Astrocyte of the hippocampus (primary cell): ENCODE results near the gene ZNF586.
"Not testable (repeated sequence)": the region's sequence is repeated elsewhere in the genome, so short reads cannot be mapped to it uniquely, and the experiment has no call there.

Source experiments
- DNase-seq: peaks from one replicate; pipeline ENCODE4 v3.0.0; 2011; ENCODE audit warnings: low read depth, low spot score

Gene ZNF586

DNA sequence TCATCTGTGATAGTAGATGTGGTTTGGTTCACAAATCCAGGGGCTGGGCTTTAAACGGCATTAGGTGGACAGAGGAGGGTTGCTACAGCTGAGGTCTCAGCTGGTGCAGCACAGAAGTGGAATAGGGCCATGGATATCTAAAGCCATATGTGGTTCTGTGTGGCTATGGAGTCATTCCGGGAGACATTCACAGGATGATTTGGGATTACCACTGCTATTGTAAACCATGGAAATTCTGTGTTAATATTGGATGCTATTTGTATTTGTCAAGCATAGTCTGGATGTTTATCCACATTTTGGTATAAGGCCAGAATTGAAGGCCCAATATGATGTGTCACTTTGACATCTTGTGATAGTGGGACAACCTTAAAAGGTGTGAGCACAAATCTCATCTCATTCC lies 53.7 kb downstream of the ZNF586 start:
- not testable (repeated sequence) for DNase-seq

DNA sequence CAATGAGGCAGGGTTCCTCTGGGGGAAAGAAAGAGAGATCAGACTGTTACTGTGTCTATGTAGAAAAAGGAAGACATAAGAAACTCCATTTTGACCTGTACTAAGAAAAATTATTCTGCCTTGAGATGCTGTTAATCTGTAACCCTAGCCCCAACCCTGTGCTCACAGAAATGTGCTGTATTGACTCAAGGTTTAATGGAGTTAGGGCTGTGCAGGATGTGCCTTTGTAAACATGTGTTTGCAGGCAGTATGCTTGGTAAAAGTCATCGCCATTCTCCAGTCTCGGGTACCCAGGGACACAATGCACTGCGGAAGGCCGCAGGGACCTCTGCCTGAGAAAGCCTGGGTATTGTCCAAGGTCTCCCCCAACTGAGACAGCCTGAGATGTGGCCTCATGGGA lies 54.1 kb downstream of the ZNF586 start:
- not testable (repeated sequence) for DNase-seq

GRCh38 chr19:57825511-57825910 lies 56.0 kb downstream of the ZNF586 start:
- no peak for DNase-seq

- DNase-seq, result no peak
These were observed 59.8 kb downstream of the ZNF586 start for GRCh38 chr19:57829316-57829715.

DNA sequence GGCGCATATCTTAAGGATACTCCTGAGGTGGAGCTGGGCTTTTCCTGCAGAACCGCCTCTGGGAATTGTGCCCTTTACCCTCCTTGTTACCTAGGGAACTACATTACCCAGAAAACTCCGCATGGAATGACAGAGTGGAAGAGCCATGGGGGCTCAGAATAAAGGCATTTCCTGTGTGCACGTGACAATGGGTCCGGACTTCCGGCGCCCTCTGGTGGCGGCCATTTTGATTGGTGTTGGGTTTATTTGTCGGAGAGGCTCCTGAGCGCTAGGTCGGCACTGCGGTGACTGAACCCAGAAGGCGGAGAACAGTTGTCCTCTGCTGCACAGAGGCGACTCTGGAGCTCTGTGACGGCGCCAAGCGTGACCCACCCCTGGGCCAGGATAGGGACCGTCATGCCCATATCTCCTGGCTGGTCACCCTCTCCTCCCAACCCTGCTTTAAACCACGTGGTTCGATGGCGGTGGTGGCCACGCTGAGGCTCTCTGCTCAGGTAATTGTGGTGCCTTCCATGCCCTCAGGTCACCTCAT lies 60.7 kb downstream of the ZNF586 start, which contains the start of gene ZNF587B:
Gene ZNF587B, plus strand, starts transcription at position 229 of the 532 bp plus-strand sequence. Its CDS starts 230 bp downstream, at position 459.
- peak; percentile 79 for DNase-seq
